Body of pancreas (tissue), 4 donors: Measurements from ENCODE around the gene COL23A1. TPM values are rescaled to one million over a fixed set of nuclear protein-coding genes. Genes with fewer than 3 reads are reported as not detected.
A peak's percentile ranks its signal among the peaks of the same experiment; 100 is the strongest.

ENCODE experiments used
- ATAC-seq: fragments of 150-250 bp; one replicate; pipeline ENCODE4 v1.9.1; 2016
- DNase-seq, 4 donors: peaks; one replicate each; pipeline ENCODE4 v3.0.0-alpha.2; 2019
- H3K27ac ChIP-seq, 4 donors: fragments of 200-600 bp; sonication (generic); 1 replicate in 3 of 4; 2 replicates in 1 of 4; pipeline versions ENCODE4 v1.5.1 to v1.6.1; 2016 to 2019; ENCODE audit warnings: mild to moderate bottlenecking in 1 of 4, mixed read lengths in 1 of 4, moderate library complexity in 1 of 4
- H3K27me3 ChIP-seq, 2 donors: fragments of 200-600 bp; sonication (generic); one replicate each; pipeline ENCODE4 v1.6.0; 2016; ENCODE audit warnings: mild to moderate bottlenecking in 1 of 2
- H3K36me3 ChIP-seq, 2 donors: fragments of 200-600 bp; sonication (generic); replicated peaks in 1 of 2; 2 replicates each; pipeline ENCODE4 v1.5.1; 2016; ENCODE audit warnings: low read depth in 2 of 2; ENCODE audit not compliant: insufficient read depth in 1 of 2
- H3K4me1 ChIP-seq: fragments of 200-600 bp; sonication (generic); one replicate; pipeline ENCODE4 v1.6.0; 2016
- H3K4me3 ChIP-seq, 2 donors: fragments of 200-600 bp; sonication (generic); 1 replicate in 1 of 2; 2 replicates in 1 of 2; pipeline ENCODE4 v1.5.1; 2016 to 2019
- H3K9me3 ChIP-seq, 3 donors: fragments of 200-600 bp; sonication (generic); 1 replicate in 2 of 3; 2 replicates in 1 of 3; pipeline ENCODE4 v1.5.1; 2016
- CTCF ChIP-seq, 7 experiments: fragments of 450-650 bp in 4 of 7; fragments of 200-600 bp in 3 of 7; sonication (generic) in 3 of 7; IDR thresholded peaks; one replicate each; pipeline ENCODE4 v1.5.1; 2016 to 2019; ENCODE audit warnings: antibody characterized with exemption in 7 of 7
- POLR2A ChIP-seq, 3 donors: fragments of 450-650 bp; IDR thresholded peaks; one replicate each; pipeline ENCODE4 v1.6.1; 2016; ENCODE audit warnings: antibody characterized with exemption in 3 of 3, mild to moderate bottlenecking in 2 of 3
- WGBS, 2 donors: methylation state at CpG; one replicate each; pipeline ENCODE4 v1.1.5; 2017; 5-methylcytosine and 5-hydroxymethylcytosine counted together
- intact Hi-C: fragments of 100-400 bp; cut with DNase I; formaldehyde crosslinking; loops from one replicate; pipeline ENCODE4 v1.15.1; 2023
- total RNA-seq, 2 donors: library from RNA; depleted of rRNA; stranded (reverse); fragments of >200 nt; gene quantifications; one replicate each; pipeline ENCODE4 v1.1.0, GENCODE V29; 2016

The COL23A1 gene
- total RNA-seq, 2 donors from 2014 or later = not detected

GRCh38 chr5:178203670-178204181, 386.5 kb downstream of the COL23A1 start:
- H3K27ac ChIP-seq = peak overlapping the region; percentile 81 to 95 (median 88)
- DNase-seq = no peak
- no peak for ATAC-seq
- no peaks in the 10 kb centered on the region for H3K27me3 ChIP-seq
- H3K4me1 ChIP-seq = peaks cover 27% of the 10 kb centered on the region
- peaks cover 0 to 5% of the 10 kb centered on the region in 2 donors for H3K36me3 ChIP-seq
- TF ChIP-seq CTCF (IDR thresholded peaks at IDR 0.05) (no peak), POLR2A (IDR thresholded peaks at IDR 0.05) (no peak)
- H3K9me3 ChIP-seq = no peaks in the 10 kb centered on the region
- intact Hi-C loops = loop anchor here (10.0 kb wide), 1 partner anchor 79 kb away; no protein-coding TSS in a partner anchor
- WGBS, 2 donors = 19 to 40% methylated on average over 11 to 30 of the region's 30 CpGs
- H3K4me3 ChIP-seq = peak overlapping the region; percentile 26 to 76

- Histone ChIP-seq H3K9me3 (no peaks in the 10 kb centered on the region), H3K27me3 (no peaks in the 10 kb centered on the region), H3K27ac (no peak overlapping the region), H3K4me3 (no peak overlapping the region), H3K36me3 (no peaks in the 10 kb centered on the region), H3K4me1 (peaks cover 21% of the 10 kb centered on the region)
- intact Hi-C loops = loop anchor here (10.0 kb wide), 1 partner anchor 78 kb away; no protein-coding TSS in a partner anchor
- DNase-seq = no peak
- 81 to 89% methylated on average over 10 of the region's 10 CpGs for WGBS, 2 donors
- no peak for TF ChIP-seq POLR2A (IDR thresholded peaks at IDR 0.05)
- TF ChIP-seq CTCF (IDR thresholded peaks at IDR 0.05) = no peak
- ATAC-seq = no peak
Measured at GRCh38 chr5:178202541-178202940, 387.7 kb downstream of the COL23A1 start.

GRCh38 chr5:178201927-178202235, 388.3 kb downstream of the COL23A1 start:
- DNase-seq = no peak
- no peak overlapping the region for H3K27ac ChIP-seq
- H3K4me3 ChIP-seq = no peak overlapping the region
- WGBS, 2 donors = 22 to 46% methylated on average over 2 of the region's 2 CpGs
- H3K4me1 ChIP-seq = peaks cover 15% of the 10 kb centered on the region
- H3K36me3 ChIP-seq = no peaks in the 10 kb centered on the region
- ATAC-seq = no peak
- no peaks in the 10 kb centered on the region for H3K27me3 ChIP-seq
- no peak for TF ChIP-seq CTCF (IDR thresholded peaks at IDR 0.05)
- TF ChIP-seq POLR2A (IDR thresholded peaks at IDR 0.05) = no peak
- no peaks in the 10 kb centered on the region for H3K9me3 ChIP-seq
- intact Hi-C loops = loop anchor here (10.0 kb wide), 1 partner anchor 77 kb away; no protein-coding TSS in a partner anchor

- WGBS, 2 donors = 83 to 85% methylated on average over 11 to 14 of the region's 14 CpGs
- Histone ChIP-seq H3K27ac (no peak overlapping the region), H3K4me3 (no peak overlapping the region), H3K4me1 (peaks cover 10% of the 10 kb centered on the region), H3K27me3 (no peaks in the 10 kb centered on the region), H3K36me3 (no peaks in the 10 kb centered on the region), H3K9me3 (no peaks in the 10 kb centered on the region)
- ATAC-seq = no peak
- intact Hi-C loops = loop anchor here (10.0 kb wide), 1 partner anchor 77 kb away; no protein-coding TSS in a partner anchor
- DNase-seq = no peak
- no peak for TF ChIP-seq CTCF (IDR thresholded peaks at IDR 0.05)
- no peak for TF ChIP-seq POLR2A (IDR thresholded peaks at IDR 0.05)
Measured at GRCh38 chr5:178201221-178201926, 388.8 kb downstream of the COL23A1 start.
